Fibroblast of skin of abdomen (primary cell): ENCODE measurements around the gene TWF1. TPM values are rescaled to one million over a fixed set of nuclear protein-coding genes. Genes with fewer than 3 reads are reported as not detected.

ENCODE experiments used
- DNase-seq: peaks from one replicate; pipeline ENCODE4 v3.0.0-alpha.2; 2013
- polyA plus RNA-seq, 2 experiments: library from polyadenylated mRNA; unstranded; fragments of 120-200 nt; gene quantifications; one replicate each; pipeline ENCODE4 v1.2.1, GENCODE V29; 2013; ENCODE audit not compliant: insufficient read length in 2 of 2

Gene TWF1
- 93.7 TPM for polyA plus RNA-seq (2013, experiment 1 of 2; ENCODE audit: insufficient read length)
- polyA plus RNA-seq (2013, experiment 2 of 2; ENCODE audit: insufficient read length) = 95.5 TPM

GRCh38 chr12:43805860-43806736 lies at the start of gene TWF1:
TWF1 (minus strand) TSS chr12:43806317; CDS start chr12:43806245, 72 bp downstream.
- peak; percentile 84 for DNase-seq

DNA sequence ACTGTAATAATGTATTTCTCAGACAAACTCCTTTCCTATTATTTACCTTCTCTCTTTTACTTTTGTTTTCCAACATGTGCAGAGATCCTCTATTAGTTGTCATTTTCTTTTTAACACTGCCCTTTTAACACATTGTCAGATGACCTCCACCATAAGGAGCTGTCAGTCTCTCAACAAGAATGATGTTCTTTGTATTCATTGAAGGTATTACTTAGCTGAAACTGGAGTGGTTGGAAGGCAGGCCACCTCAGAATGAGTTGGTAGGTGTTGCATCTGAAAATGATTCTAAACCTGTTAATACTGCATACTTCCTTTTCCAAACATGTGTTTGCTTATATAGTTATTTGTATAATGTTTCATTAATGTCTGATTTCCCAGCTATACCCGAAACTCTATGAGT lies 46.6 kb upstream of the TWF1 start:
- no peak for DNase-seq

DNA sequence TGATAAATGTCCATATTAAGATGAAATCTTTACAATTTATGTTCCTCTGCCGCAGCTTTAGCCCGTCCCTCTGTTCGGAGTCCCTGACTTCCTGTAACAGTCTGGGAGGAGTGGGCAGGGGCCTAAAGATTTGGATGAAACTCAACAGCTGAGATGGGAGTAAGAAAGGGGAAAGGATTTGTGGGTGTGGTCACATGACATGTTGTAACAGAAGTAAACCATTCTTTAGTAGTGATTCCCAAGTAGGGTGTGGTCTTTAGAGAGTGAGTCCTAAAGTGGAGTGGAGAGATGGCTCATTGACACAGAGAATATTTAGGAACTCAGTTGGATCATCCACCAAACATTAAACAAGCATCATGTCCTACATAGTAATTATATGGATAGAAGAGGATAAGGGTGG lies 42.7 kb upstream of the TWF1 start:
- DNase-seq = no peak

DNA sequence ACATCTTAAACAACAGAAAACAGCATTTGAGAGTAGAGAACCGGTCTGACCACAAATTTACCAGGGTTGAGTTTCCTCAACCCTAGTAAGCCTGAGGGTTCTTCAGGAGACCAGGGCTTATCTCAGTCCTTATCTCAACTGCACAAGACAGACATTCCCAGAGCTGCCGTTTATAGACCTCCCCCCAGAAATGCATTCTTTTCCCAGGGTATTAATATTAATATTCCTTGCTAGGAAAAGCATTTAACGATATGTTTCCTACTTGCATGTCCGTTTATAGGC lies 42.0 kb upstream of the TWF1 start:
- DNase-seq = no peak

GRCh38 chr12:43847425-43848225 lies 41.5 kb upstream of the TWF1 start:
- DNase-seq = peak; percentile 48

DNA sequence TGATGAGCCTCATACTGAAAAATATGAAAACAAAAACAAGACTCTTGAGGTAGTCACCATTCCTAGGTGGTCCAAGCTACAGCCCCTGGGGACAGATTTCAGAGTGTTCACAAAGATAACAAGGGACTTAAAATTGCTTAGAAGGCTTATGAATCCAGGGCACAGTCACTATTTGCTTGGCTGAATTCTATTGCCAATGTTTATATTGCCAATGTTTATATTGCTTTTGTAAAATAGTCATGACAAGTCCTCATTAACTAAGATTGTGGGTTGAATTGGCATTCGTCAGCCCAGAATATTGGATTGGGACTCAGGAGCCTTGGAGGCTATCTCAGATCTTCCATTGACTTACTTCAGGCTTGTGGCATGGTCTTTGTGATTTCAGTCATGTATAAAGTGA lies 36.1 kb upstream of the TWF1 start:
- DNase-seq = no peak

DNA sequence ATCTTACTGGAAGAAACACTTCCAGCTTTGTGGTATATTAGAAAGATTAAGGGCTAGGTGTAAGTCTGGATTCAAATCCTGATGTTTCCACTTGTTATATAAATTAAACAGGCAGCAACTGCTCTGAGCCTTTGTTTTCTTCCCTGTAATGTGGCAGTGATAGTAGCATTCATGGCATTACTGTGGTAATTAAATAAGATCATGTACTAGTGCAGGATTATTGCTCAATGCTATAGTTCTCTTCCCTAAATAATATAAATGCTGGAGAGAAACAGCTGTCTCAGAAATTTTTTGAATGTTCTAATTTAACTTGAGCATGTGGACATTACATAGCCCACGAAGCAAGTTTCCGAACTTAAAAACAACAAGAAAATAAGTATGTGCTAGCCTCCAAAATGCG lies 35.1 kb upstream of the TWF1 start:
- no peak for DNase-seq

DNA sequence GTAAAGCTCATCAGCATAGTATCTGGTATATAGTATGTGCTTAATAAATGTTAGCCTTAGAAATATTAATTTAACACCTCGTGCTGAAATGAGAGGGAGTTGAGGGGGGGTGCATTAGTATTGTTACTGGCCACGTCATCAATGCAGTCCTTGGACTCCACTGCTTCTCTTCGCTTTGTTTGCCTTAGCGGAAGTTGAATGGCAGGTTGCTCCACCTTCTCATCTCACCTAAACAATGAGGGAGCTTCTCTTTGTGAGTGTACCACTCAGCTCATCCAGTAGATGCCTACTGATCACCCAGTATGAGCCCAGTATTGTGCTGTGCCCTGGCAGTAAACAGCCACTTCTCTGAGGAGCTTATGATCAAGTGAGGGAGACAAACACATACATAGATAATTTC lies 34.2 kb upstream of the TWF1 start:
- no peak for DNase-seq

GRCh38 chr12:43836475-43836989 lies 30.4 kb upstream of the TWF1 start:
- peak; percentile 23 for DNase-seq

- peak; percentile 52 for DNase-seq
Observed at GRCh38 chr12:43835656-43836474, 29.7 kb upstream of the TWF1 start, which contains the start of gene TMEM117. TMEM117 (plus strand) TSS chr12:43836081.

DNA sequence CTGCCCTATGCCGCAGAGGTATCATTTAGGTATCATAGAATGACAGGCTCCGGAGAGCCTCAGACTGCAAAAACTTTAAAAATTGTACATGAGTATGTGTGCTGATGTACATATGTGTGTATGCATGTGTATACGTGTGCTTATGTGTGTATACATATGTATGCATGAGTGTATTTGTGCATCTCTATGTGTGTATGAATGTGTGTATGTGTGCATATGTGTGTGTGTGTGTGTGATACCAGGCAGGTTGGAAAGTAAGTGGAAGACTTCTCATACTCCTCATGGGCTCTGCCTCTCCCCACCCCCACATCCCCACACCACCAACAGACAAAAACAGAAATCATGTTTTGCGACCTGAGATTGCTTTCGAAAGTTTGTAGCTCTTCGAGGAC lies 29.1 kb upstream of the TWF1 start:
- DNase-seq = peak; percentile 1

DNA sequence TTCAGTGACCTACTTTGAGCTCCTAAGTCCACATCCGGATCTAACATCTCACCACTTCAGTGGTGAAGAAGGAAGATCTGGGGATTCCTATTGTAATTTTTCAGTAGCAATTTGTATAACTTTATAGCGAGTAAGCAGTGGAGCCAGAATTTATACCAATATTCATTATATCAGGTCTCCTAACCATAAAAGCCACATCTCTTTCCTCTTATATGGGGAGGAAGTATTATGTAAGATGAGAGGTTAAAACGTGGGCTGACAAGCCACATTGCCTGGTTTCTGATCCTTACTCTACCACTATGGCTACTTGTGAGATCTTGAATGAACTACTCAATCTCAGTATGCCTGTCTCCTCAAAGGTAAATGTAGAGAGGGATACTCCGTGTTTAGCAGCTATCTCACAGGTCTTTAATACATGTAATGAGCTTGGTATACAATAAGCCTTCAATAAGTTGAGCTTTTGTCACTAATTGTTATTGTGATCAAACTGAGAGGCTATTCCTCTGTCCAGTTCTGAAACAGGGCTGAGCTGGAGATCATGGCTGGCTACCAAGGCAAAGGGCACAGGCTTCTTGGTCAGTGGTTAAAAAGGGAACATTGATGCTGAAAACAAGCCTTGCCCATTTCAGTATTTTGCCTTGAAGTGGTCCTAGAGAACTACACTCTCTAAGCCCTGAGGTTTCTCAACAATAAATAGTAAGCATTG lies 26.5 kb upstream of the TWF1 start:
- no peak for DNase-seq

DNA sequence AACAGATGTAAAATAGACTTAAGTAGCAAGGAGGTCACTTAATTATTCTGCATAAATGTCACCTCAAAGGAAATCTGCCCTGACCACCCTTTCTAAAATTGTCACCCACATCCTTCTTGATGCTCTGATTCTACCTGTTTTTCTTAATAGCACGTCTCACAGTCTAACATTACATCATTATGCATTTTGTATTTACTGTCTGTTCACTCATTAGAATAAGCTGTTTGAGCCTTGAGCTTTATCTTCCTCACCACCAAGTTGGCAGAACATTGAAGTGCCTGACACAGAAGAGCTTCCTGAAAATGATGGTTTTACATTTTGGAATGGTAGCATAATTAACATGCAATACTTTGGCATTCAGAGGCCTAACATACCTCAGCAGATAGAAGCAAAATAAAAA lies 21.0 kb upstream of the TWF1 start:
- DNase-seq = no peak

DNA sequence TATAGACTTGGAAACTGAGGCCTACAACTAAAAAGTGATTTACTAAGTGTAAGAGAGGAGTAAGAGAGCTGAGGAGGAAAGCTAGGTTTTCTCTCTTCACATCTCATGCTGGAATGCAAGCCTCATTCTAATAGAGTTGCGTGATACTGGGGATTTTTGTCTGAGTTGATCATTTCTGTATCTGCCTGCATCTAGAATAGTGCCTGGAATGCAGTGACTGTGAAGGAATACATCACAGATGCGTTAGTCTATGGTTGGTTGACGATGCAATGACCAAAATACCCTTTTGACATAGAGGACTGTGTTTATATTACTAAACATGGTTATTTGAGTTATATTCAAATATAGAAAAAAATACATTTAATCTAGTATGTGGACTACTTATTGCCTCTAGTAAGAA lies 20.6 kb upstream of the TWF1 start:
- peak; percentile 18 for DNase-seq

- DNase-seq = no peak
Observed at GRCh38 chr12:43824207-43824775, 18.2 kb upstream of the TWF1 start.

- DNase-seq = no peak
Observed at GRCh38 chr12:43816168-43816567, 10.1 kb upstream of the TWF1 start.

DNA sequence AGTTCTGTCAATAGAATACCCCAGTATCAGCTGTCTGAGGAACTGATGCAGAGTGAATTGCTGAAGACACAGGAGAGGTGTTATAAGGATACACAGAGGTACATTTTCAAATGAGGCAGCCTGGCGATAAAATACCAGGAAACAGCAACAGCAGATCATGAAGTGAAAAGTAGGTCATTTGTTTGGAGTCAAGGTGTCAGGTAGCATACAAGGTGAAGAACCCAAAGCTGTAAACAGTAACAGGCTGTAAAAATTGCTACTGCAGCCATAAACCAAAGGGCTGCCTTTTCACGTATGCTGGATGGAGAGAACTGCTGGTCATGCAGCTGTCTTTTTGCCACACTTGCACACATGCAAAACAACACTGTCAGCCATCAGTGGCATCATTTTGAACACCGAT lies 9.3 kb upstream of the TWF1 start:
- no peak for DNase-seq

DNA sequence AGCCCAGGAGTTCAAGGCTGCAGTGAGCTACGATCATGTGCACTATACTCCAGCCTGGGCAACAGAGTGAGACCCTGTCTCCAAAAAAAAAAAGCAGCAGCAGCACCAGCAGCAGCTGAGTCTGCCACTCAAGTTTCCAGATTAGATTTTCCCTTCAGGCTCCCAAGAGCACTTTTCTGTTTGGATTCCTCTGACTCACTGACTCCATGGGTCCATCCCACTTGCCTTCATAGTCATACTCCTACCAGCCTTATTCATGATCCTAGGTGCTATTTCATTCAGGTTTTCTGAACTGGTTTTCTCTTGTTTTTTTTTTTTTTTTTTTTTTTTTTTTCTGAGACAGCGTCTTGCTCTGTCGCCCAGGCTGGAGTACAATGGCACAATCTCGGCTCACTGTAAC lies 6.8 kb upstream of the TWF1 start:
- DNase-seq = no peak

- DNase-seq = no peak
Observed at GRCh38 chr12:43812057-43812456, 5.9 kb upstream of the TWF1 start.

GRCh38 chr12:43807386-43807785 lies 1.3 kb upstream of the TWF1 start:
- DNase-seq = no peak

DNA sequence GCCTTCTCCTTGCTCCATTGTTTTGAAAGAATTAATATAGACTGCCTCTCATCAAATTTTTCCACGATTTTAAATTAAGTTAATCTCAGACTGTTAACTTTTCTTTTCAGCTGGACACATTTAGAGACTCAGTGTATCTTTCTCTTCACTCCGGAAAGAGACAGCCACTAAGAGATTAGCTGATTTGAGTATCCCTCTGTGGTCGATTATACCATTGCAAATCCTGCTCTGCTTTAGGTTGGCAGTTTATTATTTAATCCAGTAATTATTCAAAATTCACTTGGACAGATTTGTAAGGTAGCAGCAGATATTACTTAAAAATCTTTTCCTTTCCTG lies 588 bp upstream of the TWF1 start:
- DNase-seq = no peak
